H9 (cell line): ENCODE results near the gene DCHS2. TPM values are rescaled to one million over a fixed set of nuclear protein-coding genes. Genes with fewer than 3 reads are reported as not detected.

Experiments
- DNase-seq: peaks from one replicate; pipeline ENCODE4 v3.0.0-alpha.2; 2017
- H2AFZ ChIP-seq: one replicate; pipeline ENCODE4 v1.6.1; 2013; ENCODE audit warnings: mild to moderate bottlenecking, low read length, control low read depth, moderate library complexity
- H2AK5ac ChIP-seq: 2 replicates; pipeline ENCODE4 v1.6.1; 2013; ENCODE audit warnings: low read length, control low read depth, mixed read lengths; ENCODE audit not compliant: insufficient read length
- H2BK120ac ChIP-seq: one replicate; pipeline ENCODE4 v1.6.1; 2013; ENCODE audit warnings: low read depth, mild to moderate bottlenecking, low read length, control low read depth, inconsistent platforms; ENCODE audit not compliant: poor library complexity, severe bottlenecking
- H2BK12ac ChIP-seq: 2 replicates; pipeline ENCODE4 v1.6.1; 2013; ENCODE audit warnings: low read length, control low read depth, mixed read lengths, low read depth; ENCODE audit not compliant: insufficient read length
- H2BK15ac ChIP-seq: 2 replicates; pipeline ENCODE4 v1.6.1; 2013; ENCODE audit warnings: low read depth, low read length, control low read depth
- H2BK20ac ChIP-seq: one replicate; pipeline ENCODE4 v1.6.1; 2013; ENCODE audit warnings: low read depth, mild to moderate bottlenecking, low read length, control low read depth, inconsistent platforms; ENCODE audit not compliant: poor library complexity, severe bottlenecking
- H2BK5ac ChIP-seq: 2 replicates; pipeline ENCODE4 v1.6.1; 2013; ENCODE audit warnings: low read length, control low read depth, mixed read lengths; ENCODE audit not compliant: insufficient read length
- H3K14ac ChIP-seq: 2 replicates; pipeline ENCODE4 v1.6.1; 2013; ENCODE audit warnings: low read length, control low read depth; ENCODE audit not compliant: insufficient read depth
- H3K18ac ChIP-seq: 2 replicates; pipeline ENCODE4 v1.6.1; 2013; ENCODE audit warnings: low read depth, mild to moderate bottlenecking, mixed read lengths, low read length, control low read depth; ENCODE audit not compliant: insufficient read length
- H3K23ac ChIP-seq: 2 replicates; pipeline ENCODE4 v1.6.1; 2013; ENCODE audit warnings: low read length, control low read depth, mixed read lengths, low read depth; ENCODE audit not compliant: insufficient read length
- H3K23me2 ChIP-seq: 2 replicates; pipeline ENCODE4 v1.6.1; 2013; ENCODE audit warnings: low read depth, mild to moderate bottlenecking, mixed read lengths, low read length, control low read depth; ENCODE audit not compliant: insufficient read length, poor library complexity, severe bottlenecking
- H3K27ac ChIP-seq: 2 replicates; pipeline ENCODE4 v1.5.1; 2013; ENCODE audit warnings: low read length, control low read depth, mixed read lengths, low read depth; ENCODE audit not compliant: insufficient read length
- H3K27me3 ChIP-seq: 2 replicates; pipeline ENCODE4 v1.6.1; 2013; ENCODE audit warnings: low read length, control low read depth, inconsistent platforms; ENCODE audit not compliant: insufficient read depth
- H3K4ac ChIP-seq: 2 replicates; pipeline ENCODE4 v1.6.1; 2013; ENCODE audit warnings: low read depth, mild to moderate bottlenecking, control low read depth, inconsistent platforms, low read length, moderate library complexity
- H3K4me1 ChIP-seq: 2 replicates; pipeline ENCODE4 v1.6.1; 2013; ENCODE audit warnings: low read length, control low read depth, inconsistent platforms; ENCODE audit not compliant: insufficient read depth
- H3K4me2 ChIP-seq: 2 replicates; pipeline ENCODE4 v1.6.1; 2013; ENCODE audit warnings: low read length, control low read depth, mixed read lengths; ENCODE audit not compliant: insufficient read length, insufficient read depth
- H3K56ac ChIP-seq: 2 replicates; pipeline ENCODE4 v1.6.1; 2013; ENCODE audit warnings: low read depth, mild to moderate bottlenecking, mixed read lengths, low read length, control low read depth; ENCODE audit not compliant: insufficient read length
- H3K79me1 ChIP-seq: 2 replicates; pipeline ENCODE4 v1.6.1; 2013; ENCODE audit warnings: low read depth, mild to moderate bottlenecking, moderate library complexity, low read length, control low read depth, inconsistent platforms; ENCODE audit not compliant: insufficient read depth, poor library complexity, severe bottlenecking
- H3K79me2 ChIP-seq: 2 replicates; pipeline ENCODE4 v1.6.1; 2013; ENCODE audit warnings: low read length, control low read depth, inconsistent platforms; ENCODE audit not compliant: insufficient read depth
- H3K9ac ChIP-seq: 2 replicates; pipeline ENCODE4 v1.6.1; 2013; ENCODE audit warnings: low read length, control low read depth, mixed read lengths; ENCODE audit not compliant: insufficient read length; ENCODE audit errors: extremely low read depth
- H3K9me3 ChIP-seq: one replicate; pipeline ENCODE4 v1.6.1; 2013; ENCODE audit warnings: low read depth, low read length, inconsistent platforms; ENCODE audit not compliant: control insufficient read depth
- H3T11ph ChIP-seq: one replicate; pipeline ENCODE4 v1.6.1; 2013; ENCODE audit warnings: mild to moderate bottlenecking, low read length, control low read depth, inconsistent platforms
- H4K20me1 ChIP-seq: one replicate; pipeline ENCODE4 v1.6.1; 2013; ENCODE audit not compliant: control insufficient read depth, insufficient read length, insufficient read depth
- H4K5ac ChIP-seq: 2 replicates; pipeline ENCODE4 v1.6.1; 2013; ENCODE audit warnings: low read depth, mild to moderate bottlenecking, mixed read lengths, low read length, control low read depth; ENCODE audit not compliant: insufficient read length
- H4K8ac ChIP-seq: replicated peaks from 2 replicates; pipeline ENCODE4 v1.6.1; 2013; ENCODE audit warnings: low read length, control low read depth, mixed read lengths, low read depth; ENCODE audit not compliant: insufficient read length
- H4K91ac ChIP-seq: 2 replicates; pipeline ENCODE4 v1.6.1; 2013; ENCODE audit warnings: low read depth, mild to moderate bottlenecking, moderate library complexity, mixed read lengths, low read length, control low read depth; ENCODE audit not compliant: insufficient read length
- H3K27ac Mint-ChIP-seq, 3 experiments: 2 replicates in 2 of 3; 3 replicates in 1 of 3; pipeline ENCODE4 v1.8.0; 2020 to 2021; ENCODE audit warnings: mixed read lengths in 3 of 3, mild to moderate bottlenecking in 1 of 3, moderate library complexity in 1 of 3
- H3K27me3 Mint-ChIP-seq: 2 replicates; pipeline ENCODE4 v1.8.0; 2021; ENCODE audit warnings: low read depth, mild to moderate bottlenecking, moderate library complexity, mixed read lengths
- H3K36me3 Mint-ChIP-seq, 3 experiments: 2 replicates in 2 of 3; 3 replicates in 1 of 3; pipeline ENCODE4 v1.8.0; 2020 to 2021; ENCODE audit warnings: low read depth in 3 of 3, mixed read lengths in 3 of 3; ENCODE audit not compliant: insufficient read depth in 1 of 3
- H3K4me1 Mint-ChIP-seq, 2 experiments: 2 replicates each; pipeline ENCODE4 v1.8.0; 2020; ENCODE audit warnings: mixed read lengths in 2 of 2
- H3K4me3 Mint-ChIP-seq, 2 experiments: 2 replicates in 1 of 2; 3 replicates in 1 of 2; pipeline ENCODE4 v1.8.0; 2020 to 2021; ENCODE audit warnings: mild to moderate bottlenecking in 2 of 2, mixed read lengths in 2 of 2, moderate library complexity in 1 of 2
- H3K9me3 Mint-ChIP-seq, 2 experiments: 2 replicates in 1 of 2; 3 replicates in 1 of 2; pipeline ENCODE4 v1.8.0; 2020; ENCODE audit warnings: mild to moderate bottlenecking in 2 of 2, mixed read lengths in 2 of 2, moderate library complexity in 1 of 2
- WGBS: extraction: QIAGEN DNeasy Blood & Tissue Kit; methylation state at CpG from one replicate; pipeline ENCODE4 v1.1.7; 2013; ENCODE audit warnings: missing lambda C conversion rate, low lambda C conversion rate, mixed read lengths; ENCODE audit not compliant: insufficient read length; ENCODE audit errors: extremely low coverage; 5-methylcytosine and 5-hydroxymethylcytosine counted together
- total RNA-seq: library from RNA; stranded (reverse); gene quantifications from 2 replicates; pipeline ENCODE4 v1.2.1, GENCODE V29; 2021
- TF ChIP-seq, protein P1 (sequence below): fragments of 200-600 bp; sonication (generic); conservative IDR thresholded peaks from 3 replicates; pipeline ENCODE4 v1.8.0; 2021; ENCODE audit warnings: antibody characterized with exemption, mild to moderate bottlenecking

Gene DCHS2
- total RNA-seq, 1 experiment from 2014 or later: 0.57 TPM

DNA sequence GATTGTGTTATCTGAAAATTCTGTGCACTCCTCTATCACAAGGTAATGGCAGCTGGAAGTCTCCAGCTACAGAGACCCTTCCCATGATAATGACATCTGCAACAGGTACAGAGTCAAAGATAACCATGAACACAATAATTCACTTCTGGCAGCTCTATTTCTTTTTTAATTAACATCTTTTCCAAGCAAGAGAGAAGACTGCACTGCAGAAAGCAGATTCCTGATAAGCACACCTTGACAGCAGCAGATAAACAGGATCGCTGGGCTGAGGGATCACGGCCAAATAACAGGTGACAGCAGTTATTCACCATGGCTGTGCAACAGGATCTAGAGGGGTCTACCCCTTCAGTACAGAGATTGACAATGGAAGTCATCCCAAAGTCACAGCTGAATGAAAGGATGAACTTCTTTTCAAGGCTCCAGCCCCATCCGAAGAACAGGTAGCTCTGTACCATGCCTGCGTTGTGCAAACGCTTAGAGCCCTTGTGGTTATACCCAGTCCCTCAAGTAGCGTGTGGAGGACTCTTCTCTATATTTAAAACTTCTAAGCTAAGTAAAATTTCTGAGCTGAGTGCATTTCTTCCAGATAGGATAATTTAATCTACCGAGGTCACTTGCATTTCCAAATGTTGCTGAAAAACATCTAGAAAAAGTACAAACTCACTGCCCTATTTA lies 66.7 kb downstream of the DCHS2 start:
- Histone ChIP-seq H4K91ac (no peak overlapping the region), H3K4me2 (no peak overlapping the region), H3K27me3 (no peaks in the 10 kb centered on the region), H3K9ac (no peak overlapping the region), H3K9me3 (no peaks in the 10 kb centered on the region), H3K14ac (no peak overlapping the region), H3K23ac (no peak overlapping the region), H2AK5ac (no peak overlapping the region), H2BK120ac (no peak overlapping the region), H2AFZ (no peak overlapping the region), H2BK12ac (no peak overlapping the region), H2BK20ac (no peak overlapping the region), H3K23me2 (no peaks in the 10 kb centered on the region), H2BK15ac (no peak overlapping the region), H3T11ph (no peak overlapping the region), H3K27ac (no peak overlapping the region), H3K56ac (no peak overlapping the region), H2BK5ac (no peak overlapping the region), H4K20me1 (no peaks in the 10 kb centered on the region), H3K4me1 (no peaks in the 10 kb centered on the region), H3K79me2 (no peaks in the 10 kb centered on the region), H3K18ac (no peak overlapping the region), H4K8ac (no peak overlapping the region), H3K79me1 (no peaks in the 10 kb centered on the region), H4K5ac (no peak overlapping the region), H3K4ac (no peak overlapping the region)
- H3K4me3 Mint-ChIP-seq: no peak overlapping the region
- H3K27me3 Mint-ChIP-seq: peaks cover 8% of the 10 kb centered on the region
- no peak for DNase-seq
- H3K36me3 Mint-ChIP-seq: no peaks in the 10 kb centered on the region
- no CpG with 5 or more reads among the region's 7 CpGs for WGBS
- H3K9me3 Mint-ChIP-seq: no peaks in the 10 kb centered on the region; a peak in 1 of 5 replicates
- H3K4me1 Mint-ChIP-seq: no peaks in the 10 kb centered on the region
- TF ChIP-seq, protein P1, sequence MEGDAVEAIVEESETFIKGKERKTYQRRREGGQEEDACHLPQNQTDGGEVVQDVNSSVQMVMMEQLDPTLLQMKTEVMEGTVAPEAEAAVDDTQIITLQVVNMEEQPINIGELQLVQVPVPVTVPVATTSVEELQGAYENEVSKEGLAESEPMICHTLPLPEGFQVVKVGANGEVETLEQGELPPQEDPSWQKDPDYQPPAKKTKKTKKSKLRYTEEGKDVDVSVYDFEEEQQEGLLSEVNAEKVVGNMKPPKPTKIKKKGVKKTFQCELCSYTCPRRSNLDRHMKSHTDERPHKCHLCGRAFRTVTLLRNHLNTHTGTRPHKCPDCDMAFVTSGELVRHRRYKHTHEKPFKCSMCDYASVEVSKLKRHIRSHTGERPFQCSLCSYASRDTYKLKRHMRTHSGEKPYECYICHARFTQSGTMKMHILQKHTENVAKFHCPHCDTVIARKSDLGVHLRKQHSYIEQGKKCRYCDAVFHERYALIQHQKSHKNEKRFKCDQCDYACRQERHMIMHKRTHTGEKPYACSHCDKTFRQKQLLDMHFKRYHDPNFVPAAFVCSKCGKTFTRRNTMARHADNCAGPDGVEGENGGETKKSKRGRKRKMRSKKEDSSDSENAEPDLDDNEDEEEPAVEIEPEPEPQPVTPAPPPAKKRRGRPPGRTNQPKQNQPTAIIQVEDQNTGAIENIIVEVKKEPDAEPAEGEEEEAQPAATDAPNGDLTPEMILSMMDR: no peak
- H3K27ac Mint-ChIP-seq: no peak overlapping the region
